Subcutaneous adipose tissue (tissue), 4 donors: Measurements from ENCODE around the gene POLR2E. TPM values are rescaled to one million over a fixed set of nuclear protein-coding genes. Genes with fewer than 3 reads are reported as not detected.

Experiments
- CTCF ChIP-seq: fragments of 450-650 bp; IDR thresholded peaks from one replicate; pipeline ENCODE4 v1.5.1; 2016; ENCODE audit warnings: low read depth, mild to moderate bottlenecking, control low read depth, antibody characterized with exemption, moderate library complexity
- total RNA-seq, 4 donors: library from RNA; depleted of rRNA; stranded (reverse); fragments of >200 nt; gene quantifications; one replicate each; pipeline ENCODE4 v1.1.0, GENCODE V29; 2016

The POLR2E gene
- total RNA-seq, 4 donors from 2014 or later: 81.8 to 302 (median 127) TPM

GRCh38 chr19:1088416-1089010 lies 6.7 kb downstream of the POLR2E start:
- TF ChIP-seq CTCF: no peak

- no peak for TF ChIP-seq CTCF
These were observed 7.3 kb downstream of the POLR2E start for GRCh38 chr19:1087813-1088415.

GRCh38 chr19:1086613-1087012 lies 8.6 kb downstream of the POLR2E start:
- TF ChIP-seq CTCF: no peak

- no peak for TF ChIP-seq CTCF
These were observed 9.3 kb downstream of the POLR2E start for GRCh38 chr19:1085676-1086442.

- TF ChIP-seq CTCF: no peak
These were observed 10.0 kb downstream of the POLR2E start for GRCh38 chr19:1085053-1085658.

- no peak for TF ChIP-seq CTCF
These were observed 10.9 kb downstream of the POLR2E start for GRCh38 chr19:1084024-1084868.
